GM19328 (cell line): ENCODE data around the gene ERN1.
"Not testable (repeated sequence)": the region's sequence is repeated elsewhere in the genome, so short reads cannot be mapped to it uniquely, and the experiment has no call there.

Source experiments
- ATAC-seq: cut with Tn5 transposase; IDR thresholded peaks from one replicate; pipeline ENCODE4 v1.9.1; 2021; ENCODE audit warnings: mild to moderate bottlenecking, moderate library complexity; ENCODE audit not compliant: unreplicated experiment

ERN1 gene

GRCh38 chr17:64037180-64037579, 92.8 kb downstream of the ERN1 start:
- no peak for ATAC-seq

DNA sequence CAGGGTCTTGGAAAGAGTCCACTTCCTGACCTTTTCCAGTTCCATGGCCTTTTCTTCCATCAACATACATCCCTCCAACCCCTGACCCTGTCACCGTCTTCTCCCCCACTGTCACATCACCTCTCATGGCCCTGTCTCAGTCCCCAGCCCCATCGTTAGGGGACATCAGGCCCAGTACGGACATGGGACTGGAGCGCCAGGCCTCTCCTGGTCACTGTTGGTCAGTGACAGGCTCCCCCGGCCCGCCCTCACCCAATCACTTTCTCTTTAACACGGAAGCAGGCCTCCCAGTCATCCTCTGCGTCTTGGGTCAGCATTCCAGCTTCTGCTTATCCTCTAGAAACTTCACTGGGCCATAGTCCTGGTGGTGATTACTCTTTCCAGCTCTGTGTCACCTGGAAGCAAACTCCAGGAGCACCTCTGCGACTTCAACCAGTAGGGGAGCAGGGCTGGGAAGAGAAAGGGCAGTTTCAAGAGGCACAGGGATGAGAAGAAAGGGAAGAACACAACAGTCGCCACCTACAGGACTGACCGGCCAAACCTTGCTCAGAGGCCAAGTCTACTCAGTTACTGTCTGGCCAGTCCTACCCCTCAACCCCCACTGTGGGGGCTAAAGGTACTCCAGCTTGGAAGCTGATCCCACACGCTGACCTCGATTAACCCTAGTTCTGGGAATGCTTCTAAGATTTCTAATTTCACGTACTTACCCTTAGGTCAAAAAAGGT, 93.6 kb downstream of the ERN1 start:
- no peak for ATAC-seq

DNA sequence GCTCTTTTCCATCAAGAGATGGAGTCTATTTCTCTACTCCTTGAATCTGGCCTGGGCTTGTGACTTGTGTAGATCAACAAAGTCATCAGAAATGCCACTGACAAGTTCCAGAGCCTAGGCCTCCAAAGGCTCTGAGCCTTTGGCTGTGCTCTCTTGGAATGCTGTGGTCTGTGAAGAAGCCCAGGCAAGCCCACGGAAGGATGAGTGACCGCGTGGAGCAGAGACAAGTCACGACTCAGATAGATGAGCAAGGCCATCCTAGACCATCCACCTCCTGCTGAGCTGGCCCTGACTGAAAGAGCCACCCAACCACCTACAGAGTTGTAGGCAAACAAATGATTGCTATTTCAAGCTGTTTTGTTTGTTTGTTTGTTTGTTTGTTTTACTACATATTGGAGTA, 97.9 kb downstream of the ERN1 start:
- ATAC-seq, result no peak

GRCh38 chr17:64028874-64029464, 101.0 kb downstream of the ERN1 start:
- no peak for ATAC-seq

DNA sequence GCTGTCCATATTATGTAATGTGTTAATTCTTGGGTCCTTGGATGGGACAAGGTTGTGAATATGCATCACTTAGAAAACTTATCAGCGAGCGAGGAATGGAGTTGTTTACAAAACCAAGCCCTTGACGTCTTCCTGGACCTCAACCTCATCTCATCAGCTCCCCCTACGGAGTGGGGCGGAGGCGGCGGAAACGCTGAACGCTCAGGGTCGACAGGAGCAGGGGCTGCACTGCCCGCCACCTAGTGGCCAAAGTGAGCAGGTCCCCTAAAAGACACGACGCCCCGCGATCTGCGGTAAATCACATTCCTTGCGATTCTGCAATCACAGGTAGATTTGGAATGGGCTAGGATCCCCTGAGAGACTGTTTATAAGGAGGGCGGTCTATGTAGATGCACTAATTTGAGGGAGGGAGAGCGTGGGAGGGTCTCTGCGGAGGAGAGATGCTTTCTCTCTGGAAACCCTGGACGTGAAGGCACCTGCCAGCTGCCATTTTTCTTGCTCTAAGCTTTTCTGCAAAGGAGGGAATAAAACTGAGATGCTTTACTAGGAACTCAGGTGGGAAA, 104.1 kb downstream of the ERN1 start:
- ATAC-seq, result no peak

GRCh38 chr17:64024781-64025731, 104.9 kb downstream of the ERN1 start:
- no peak for ATAC-seq

DNA sequence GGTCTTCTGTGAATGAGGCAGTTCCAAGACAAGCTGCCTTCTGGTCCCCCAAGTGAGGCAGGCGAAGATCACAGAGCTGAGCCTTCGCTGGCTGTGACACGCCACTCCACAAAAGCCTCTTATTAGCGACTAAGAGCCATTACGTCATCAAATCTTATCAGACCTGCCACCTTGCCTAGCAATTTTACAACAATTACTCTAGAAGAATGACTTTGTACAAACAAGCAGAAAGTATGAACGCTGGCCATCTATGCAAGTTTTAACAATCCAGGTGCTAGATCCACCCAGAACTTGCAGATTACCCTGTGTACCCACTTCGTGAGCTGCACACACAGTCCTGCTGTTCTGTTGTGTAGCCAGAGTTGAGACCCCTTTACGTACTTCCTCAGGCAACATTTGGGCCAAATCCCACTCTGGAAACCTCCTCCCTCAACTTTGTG, 105.7 kb downstream of the ERN1 start:
- ATAC-seq, result no peak

GRCh38 chr17:64022611-64023063, 107.3 kb downstream of the ERN1 start:
- no peak for ATAC-seq

DNA sequence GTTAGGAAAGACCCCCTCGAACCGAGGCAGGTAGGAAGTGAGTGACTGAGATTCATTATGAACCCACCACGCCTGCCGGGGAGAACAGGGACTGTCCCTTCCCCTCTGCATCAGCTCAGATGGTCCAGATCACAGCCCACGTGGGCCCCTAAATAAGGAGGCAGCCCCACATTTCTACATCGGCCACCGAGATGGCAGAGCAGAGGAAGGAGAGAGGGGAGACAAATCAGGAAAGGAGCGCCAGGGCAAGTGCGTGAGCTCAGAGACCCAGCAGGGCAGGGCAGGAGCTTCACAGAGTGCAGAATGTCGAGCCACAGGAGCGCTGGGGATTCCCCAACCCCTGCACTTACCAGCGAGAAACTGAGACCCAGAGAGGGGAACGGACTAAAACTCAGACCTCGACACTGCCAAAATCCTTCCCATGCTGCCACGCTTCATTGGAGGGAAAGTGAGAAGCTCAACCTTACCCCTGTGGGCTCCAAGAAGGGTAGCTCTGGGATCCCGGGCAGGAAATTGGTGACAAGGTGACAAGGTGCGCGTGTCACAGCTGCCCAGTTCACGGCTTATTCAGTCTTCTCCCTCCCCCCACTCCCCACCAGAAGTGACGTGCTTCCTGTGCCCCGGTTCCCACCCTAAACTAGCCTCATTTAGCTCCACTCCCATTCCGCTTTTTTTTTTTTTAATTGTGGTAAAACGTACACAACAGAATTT, 109.7 kb downstream of the ERN1 start, which contains the start of gene ICAM2:
Gene ICAM2, minus strand, starts transcription at position 578 of the 711 bp plus-strand sequence. CDS start 13,942 bp downstream, outside the sequence.
- peak; percentile 48 for ATAC-seq

DNA sequence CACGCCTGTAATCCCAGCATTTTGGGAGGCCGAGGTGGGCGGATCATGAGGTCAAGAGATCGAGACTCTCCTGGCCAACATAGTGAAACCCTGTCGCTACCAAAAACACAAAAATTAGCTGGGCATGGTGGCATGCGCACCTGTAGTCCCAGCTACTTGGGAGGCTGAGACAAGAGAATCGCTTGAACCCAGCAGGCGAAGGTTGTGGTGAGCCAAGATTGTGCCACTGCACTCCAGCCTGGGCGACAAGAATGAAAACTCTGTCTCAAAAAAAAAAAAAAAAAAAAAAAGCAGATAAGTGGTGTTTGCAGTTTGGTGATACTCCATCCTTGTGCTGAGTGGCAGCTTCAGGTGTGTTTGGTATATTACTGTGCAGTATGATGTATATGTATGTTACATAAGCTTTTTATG, 110.4 kb downstream of the ERN1 start:
- not testable (repeated sequence) for ATAC-seq

DNA sequence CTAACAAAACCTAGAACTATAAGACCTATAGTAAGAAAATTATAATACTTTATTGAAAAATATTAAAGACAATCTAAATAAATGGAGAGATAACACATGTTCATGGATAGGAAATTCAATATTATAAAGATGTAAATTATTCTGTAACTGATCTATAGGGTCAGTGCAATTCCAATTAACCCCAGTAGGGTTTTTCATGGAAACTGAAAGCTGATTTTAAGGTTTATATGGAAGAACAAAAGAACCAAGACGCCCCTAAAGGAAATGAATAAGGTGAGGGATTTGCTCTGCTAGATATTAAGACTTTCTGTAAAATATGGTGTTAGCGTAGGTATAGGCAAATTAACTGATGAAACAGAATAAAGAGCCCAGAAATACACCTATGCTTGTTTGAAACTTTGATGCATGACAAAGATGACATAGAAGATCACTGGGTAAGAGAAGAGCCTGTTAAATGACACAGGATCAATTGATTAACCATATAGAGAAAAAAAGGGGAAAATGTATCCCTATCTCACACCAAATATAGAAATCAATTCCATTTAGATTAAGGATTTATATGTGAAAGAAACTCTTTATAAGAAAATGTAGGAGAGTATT, 112.5 kb downstream of the ERN1 start:
- ATAC-seq, result no peak

DNA sequence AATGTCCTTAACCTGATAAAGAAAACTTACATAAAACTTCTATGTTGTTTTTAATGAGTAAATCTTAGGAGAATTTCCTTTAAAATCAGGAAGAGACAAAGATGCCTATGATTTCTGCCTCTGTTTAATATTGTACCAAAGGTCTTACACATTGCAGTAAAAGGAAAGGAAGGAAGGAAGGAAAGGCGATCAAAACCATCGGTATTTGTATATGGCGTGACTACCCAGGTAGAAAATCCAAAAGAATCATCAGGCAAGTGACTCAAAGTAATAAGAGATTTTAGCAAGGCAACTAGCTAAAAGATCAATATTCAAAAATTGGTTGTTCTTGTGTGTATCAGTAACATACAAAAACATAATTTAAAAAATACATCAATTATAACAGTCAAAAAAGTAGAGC, 113.0 kb downstream of the ERN1 start:
- no peak for ATAC-seq

- no peak for ATAC-seq
Observed at GRCh38 chr17:64016231-64016784, 113.6 kb downstream of the ERN1 start.

DNA sequence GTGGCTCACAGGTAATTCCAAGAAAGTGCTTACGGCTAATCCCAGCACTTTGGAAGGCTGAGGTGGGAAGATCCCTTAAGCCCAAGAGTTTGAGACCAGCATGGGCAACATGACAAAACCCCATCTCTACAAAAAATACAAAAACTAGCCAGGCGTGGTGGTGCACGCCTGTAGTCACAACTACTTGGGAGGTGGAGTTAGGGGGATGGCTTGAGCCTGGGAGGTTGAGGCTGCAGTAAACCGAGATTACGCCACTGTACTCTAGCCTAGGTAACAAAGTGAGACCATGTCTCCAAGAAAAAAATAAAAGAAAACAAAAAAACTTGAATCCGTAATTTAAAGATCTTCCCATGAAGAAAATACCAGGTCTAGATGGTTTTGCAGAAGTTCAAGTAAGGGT, 114.5 kb downstream of the ERN1 start:
- ATAC-seq, result no peak

GRCh38 chr17:64009571-64010402, 120.2 kb downstream of the ERN1 start:
- ATAC-seq, result no peak

DNA sequence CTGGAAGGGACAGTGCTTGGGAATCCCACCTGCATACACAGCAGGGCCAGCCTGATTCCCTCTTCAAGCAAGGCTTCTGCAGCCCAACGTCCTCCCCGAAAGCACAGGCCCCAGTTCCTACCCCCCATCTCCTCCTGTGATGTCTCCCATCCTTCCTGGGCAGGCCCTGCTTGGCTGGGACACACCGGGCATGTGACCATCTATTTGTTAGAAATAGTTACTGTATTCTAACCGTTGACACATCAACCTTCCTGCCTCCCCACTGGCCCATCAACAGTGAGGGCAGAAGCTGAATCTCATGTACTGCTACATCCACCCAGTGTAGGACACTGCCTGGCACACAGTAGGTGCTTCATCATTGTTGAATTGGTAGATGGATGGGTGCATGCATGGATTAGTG, 121.1 kb downstream of the ERN1 start:
- no peak for ATAC-seq

DNA sequence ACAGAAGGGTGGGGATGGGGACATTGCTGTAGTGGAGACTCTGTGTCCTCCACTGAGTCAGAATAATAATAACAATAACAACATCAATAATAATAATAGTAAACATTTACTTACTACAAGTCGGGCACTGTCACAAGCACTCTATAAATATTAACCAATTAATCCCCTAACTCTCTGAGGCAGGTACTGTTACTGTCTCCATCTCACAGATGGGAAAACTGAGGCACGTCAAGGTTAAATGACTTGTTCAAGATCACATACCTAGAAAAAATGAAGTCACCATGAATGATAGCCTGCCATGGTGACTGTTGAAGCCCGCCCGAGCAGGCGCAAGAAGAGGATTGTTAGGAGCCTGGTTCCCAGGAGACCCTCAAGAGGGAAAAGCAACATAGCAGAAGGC, 121.6 kb downstream of the ERN1 start:
- no peak for ATAC-seq

GRCh38 chr17:64007838-64008282, 122.1 kb downstream of the ERN1 start:
- no peak for ATAC-seq
